Measurements from ENCODE around the gene DOCK4.

Gene DOCK4

GRCh38 chr7:111855842-111856227 is 350.4 kb downstream of the DOCK4 start:
- no peak for DNase-seq (ENCODE audit: low read depth)

- no peak for DNase-seq (ENCODE audit: low read depth)
Measured at GRCh38 chr7:111855161-111855841, 350.9 kb downstream of the DOCK4 start.

- no peak for DNase-seq (ENCODE audit: low read depth)
Measured at GRCh38 chr7:111853201-111853990, 352.8 kb downstream of the DOCK4 start.

GRCh38 chr7:111852081-111852480 is 354.1 kb downstream of the DOCK4 start:
- no peak for DNase-seq (ENCODE audit: low read depth)

GRCh38 chr7:111846898-111847297 is 359.3 kb downstream of the DOCK4 start:
- DNase-seq (ENCODE audit: low read depth) = no peak

GRCh38 chr7:111845853-111846252 is 360.3 kb downstream of the DOCK4 start:
- no peak for DNase-seq (ENCODE audit: low read depth)

- DNase-seq (ENCODE audit: low read depth) = no peak
Measured at GRCh38 chr7:111844904-111845671, 361.1 kb downstream of the DOCK4 start.

- no peak for DNase-seq (ENCODE audit: low read depth)
Measured at GRCh38 chr7:111842491-111842890, 363.7 kb downstream of the DOCK4 start.

GRCh38 chr7:111841596-111842205 is 364.5 kb downstream of the DOCK4 start:
- no peak for DNase-seq (ENCODE audit: low read depth)

GRCh38 chr7:111840528-111840927 is 365.7 kb downstream of the DOCK4 start:
- no peak for DNase-seq (ENCODE audit: low read depth)

GRCh38 chr7:111839261-111839660 is 366.9 kb downstream of the DOCK4 start:
- DNase-seq (ENCODE audit: low read depth) = no peak

GRCh38 chr7:111836592-111836991 is 369.6 kb downstream of the DOCK4 start:
- DNase-seq (ENCODE audit: low read depth) = no peak

- no peak for DNase-seq (ENCODE audit: low read depth)
Measured at GRCh38 chr7:111835066-111835465, 371.1 kb downstream of the DOCK4 start.

GRCh38 chr7:111834367-111834766 is 371.8 kb downstream of the DOCK4 start:
- DNase-seq (ENCODE audit: low read depth) = no peak

- DNase-seq (ENCODE audit: low read depth) = no peak
Measured at GRCh38 chr7:111833466-111833865, 372.7 kb downstream of the DOCK4 start.

GRCh38 chr7:111832174-111832573 is 374.0 kb downstream of the DOCK4 start:
- no peak for DNase-seq (ENCODE audit: low read depth)

GRCh38 chr7:111829221-111829620 is 377.0 kb downstream of the DOCK4 start:
- DNase-seq (ENCODE audit: low read depth) = no peak

GRCh38 chr7:111827863-111828504 is 378.2 kb downstream of the DOCK4 start:
- no peak for DNase-seq (ENCODE audit: low read depth)

GRCh38 chr7:111825046-111825445 is 381.2 kb downstream of the DOCK4 start:
- DNase-seq (ENCODE audit: low read depth) = no peak

- no peak for DNase-seq (ENCODE audit: low read depth)
Measured at GRCh38 chr7:111823826-111824225, 382.4 kb downstream of the DOCK4 start.

- no peak for DNase-seq (ENCODE audit: low read depth)
Measured at GRCh38 chr7:111821046-111821445, 385.2 kb downstream of the DOCK4 start.

GRCh38 chr7:111820621-111821020 is 385.6 kb downstream of the DOCK4 start:
- no peak for DNase-seq (ENCODE audit: low read depth)
